Thyroid gland (tissue), 4 donors: Measurements from ENCODE around the gene RIBC2. TPM values are rescaled to one million over a fixed set of nuclear protein-coding genes. Genes with fewer than 3 reads are reported as not detected.

ENCODE experiments used
- DNase-seq, 2 donors: peaks; one replicate each; pipeline ENCODE4 v3.0.0-alpha.2; 2019
- H3K27ac ChIP-seq, 3 donors: fragments of 200-600 bp; sonication (generic); 1 replicate in 2 of 3; 2 replicates in 1 of 3; pipeline ENCODE4 v1.5.1; 2016 to 2019; ENCODE audit warnings: mild to moderate bottlenecking in 1 of 3, moderate library complexity in 1 of 3
- H3K27me3 ChIP-seq: fragments of 200-600 bp; sonication (generic); one replicate; pipeline ENCODE4 v1.5.1; 2019
- H3K36me3 ChIP-seq, 2 donors: fragments of 200-600 bp; sonication (generic); one replicate each; pipeline ENCODE4 v1.5.1; 2016 to 2019
- H3K4me1 ChIP-seq, 2 donors: fragments of 200-600 bp; sonication (generic); one replicate each; pipeline ENCODE4 v1.5.1; 2017 to 2019
- H3K4me3 ChIP-seq, 3 donors: fragments of 200-600 bp; sonication (generic); replicated peaks in 1 of 3; 1 replicate in 2 of 3; 2 replicates in 1 of 3; pipeline ENCODE4 v1.5.1; 2016; ENCODE audit warnings: mild to moderate bottlenecking in 1 of 3
- H3K9me3 ChIP-seq: fragments of 200-600 bp; sonication (generic); one replicate; pipeline ENCODE4 v1.5.1; 2017
- CTCF ChIP-seq, 6 experiments: fragments of 200-600 bp in 3 of 6; fragments of 450-650 bp in 3 of 6; sonication (generic) in 3 of 6; IDR thresholded peaks; one replicate each; pipeline ENCODE4 v1.5.1; 2016 to 2019; ENCODE audit warnings: antibody characterized with exemption in 6 of 6, mild to moderate bottlenecking in 2 of 6, inconsistent platforms in 1 of 6, moderate library complexity in 1 of 6
- POLR2A ChIP-seq, 2 donors: fragments of 450-650 bp; IDR thresholded peaks; one replicate each; pipeline ENCODE4 v1.6.1; 2017; ENCODE audit warnings: antibody characterized with exemption in 2 of 2, mild to moderate bottlenecking in 2 of 2, moderate library complexity in 1 of 2
- WGBS, 2 donors: methylation state at CpG; one replicate each; pipeline ENCODE4 v1.1.5; 2017; 5-methylcytosine and 5-hydroxymethylcytosine counted together
- intact Hi-C: fragments of 100-400 bp; cut with DNase I; formaldehyde crosslinking; loops from one replicate; pipeline ENCODE4 v1.15.1; 2023
- total RNA-seq, 4 donors: library from RNA; depleted of rRNA; stranded (reverse); fragments of >200 nt; gene quantifications; one replicate each; pipeline ENCODE4 v1.2.3, GENCODE V29; 2016

Gene RIBC2
- total RNA-seq, 4 donors from 2014 or later, result 0.45 to 4.2 TPM; not detected in 2

- WGBS, 2 donors, result 74 to 79% methylated on average over 6 of the region's 6 CpGs
- intact Hi-C loops, result no loop called here
- no peak for DNase-seq
- Histone ChIP-seq H3K27me3 (no peaks in the 10 kb centered on the region), H3K36me3 (no peaks in the 10 kb centered on the region), H3K4me1 (peaks cover 37 to 48% of the 10 kb centered on the region in 2 donors), H3K9me3 (no peaks in the 10 kb centered on the region), H3K27ac (peak overlapping the region in 1 of 3 donors; percentile 29), H3K4me3 (no peak overlapping the region)
- TF ChIP-seq CTCF (IDR thresholded peaks at IDR 0.05), result no peak
- TF ChIP-seq POLR2A (IDR thresholded peaks at IDR 0.05), result no peak
Measured at GRCh38 chr22:45473626-45474237, 60.2 kb downstream of the RIBC2 start.

- TF ChIP-seq CTCF (IDR thresholded peaks at IDR 0.05) (no peak), POLR2A (IDR thresholded peaks at IDR 0.05) (no peak)
- no peak for DNase-seq
- H3K27me3 ChIP-seq, result no peaks in the 10 kb centered on the region
- WGBS, 2 donors, result 70 to 73% methylated on average over 8 of the region's 8 CpGs
- H3K27ac ChIP-seq, result no peak overlapping the region
- intact Hi-C loops, result no loop called here
- no peaks in the 10 kb centered on the region for H3K36me3 ChIP-seq
- H3K9me3 ChIP-seq, result no peaks in the 10 kb centered on the region
- H3K4me1 ChIP-seq, result peaks cover 24 to 38% of the 10 kb centered on the region in 2 donors
- H3K4me3 ChIP-seq, result no peak overlapping the region
Measured at GRCh38 chr22:45475063-45475747, 61.7 kb downstream of the RIBC2 start.

GRCh38 chr22:45475851-45476514 is 62.5 kb downstream of the RIBC2 start:
- intact Hi-C loops, result no loop called here
- no peak overlapping the region for H3K4me3 ChIP-seq
- H3K36me3 ChIP-seq, result no peaks in the 10 kb centered on the region
- no peak for DNase-seq
- H3K4me1 ChIP-seq, result peaks cover 18 to 30% of the 10 kb centered on the region in 2 donors
- H3K9me3 ChIP-seq, result no peaks in the 10 kb centered on the region
- TF ChIP-seq POLR2A (IDR thresholded peaks at IDR 0.05), result no peak
- no peak for TF ChIP-seq CTCF (IDR thresholded peaks at IDR 0.05)
- WGBS, 2 donors, result 83 to 89% methylated on average over 14 to 15 of the region's 15 CpGs
- H3K27me3 ChIP-seq, result no peaks in the 10 kb centered on the region
- no peak overlapping the region for H3K27ac ChIP-seq

GRCh38 chr22:45476814-45477213 is 63.3 kb downstream of the RIBC2 start:
- no peaks in the 10 kb centered on the region for H3K36me3 ChIP-seq
- TF ChIP-seq CTCF (IDR thresholded peaks at IDR 0.05) (no peak), POLR2A (IDR thresholded peaks at IDR 0.05) (no peak)
- intact Hi-C loops, result no loop called here
- H3K9me3 ChIP-seq, result no peaks in the 10 kb centered on the region
- no peak overlapping the region for H3K4me3 ChIP-seq
- no peak overlapping the region for H3K27ac ChIP-seq
- no peaks in the 10 kb centered on the region for H3K27me3 ChIP-seq
- 83% methylated on average over 6 of the region's 6 CpGs for WGBS, 2 donors
- no peak for DNase-seq
- H3K4me1 ChIP-seq, result peaks cover 9 to 22% of the 10 kb centered on the region in 2 donors
